ENCODE results near the gene ZDHHC11.
"Not testable (repeated sequence)": the region's sequence is repeated elsewhere in the genome, so short reads cannot be mapped to it uniquely, and the experiment has no call there.

ZDHHC11 gene

DNA sequence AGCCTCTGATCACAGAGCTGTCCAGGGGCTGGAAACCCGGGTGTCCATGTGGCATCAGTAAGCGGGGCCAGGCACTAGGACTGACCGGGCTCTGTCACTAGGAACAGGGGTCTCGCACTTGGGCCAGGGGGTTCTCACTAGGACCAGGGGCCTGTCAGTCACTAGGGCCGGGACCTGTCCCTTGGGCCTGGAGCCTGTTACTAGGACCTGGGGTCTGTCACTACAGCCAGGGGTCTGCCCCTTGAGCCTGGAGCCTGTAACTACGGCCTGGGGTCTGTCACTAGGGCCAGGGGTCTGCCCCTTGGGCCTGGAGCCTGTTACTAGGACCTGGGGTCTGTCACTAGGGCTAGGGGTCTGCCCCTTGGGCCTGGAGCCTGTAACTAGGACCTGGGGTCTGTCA is 76.5 kb downstream of the ZDHHC11 start:
- not testable (repeated sequence) for DNase-seq

DNA sequence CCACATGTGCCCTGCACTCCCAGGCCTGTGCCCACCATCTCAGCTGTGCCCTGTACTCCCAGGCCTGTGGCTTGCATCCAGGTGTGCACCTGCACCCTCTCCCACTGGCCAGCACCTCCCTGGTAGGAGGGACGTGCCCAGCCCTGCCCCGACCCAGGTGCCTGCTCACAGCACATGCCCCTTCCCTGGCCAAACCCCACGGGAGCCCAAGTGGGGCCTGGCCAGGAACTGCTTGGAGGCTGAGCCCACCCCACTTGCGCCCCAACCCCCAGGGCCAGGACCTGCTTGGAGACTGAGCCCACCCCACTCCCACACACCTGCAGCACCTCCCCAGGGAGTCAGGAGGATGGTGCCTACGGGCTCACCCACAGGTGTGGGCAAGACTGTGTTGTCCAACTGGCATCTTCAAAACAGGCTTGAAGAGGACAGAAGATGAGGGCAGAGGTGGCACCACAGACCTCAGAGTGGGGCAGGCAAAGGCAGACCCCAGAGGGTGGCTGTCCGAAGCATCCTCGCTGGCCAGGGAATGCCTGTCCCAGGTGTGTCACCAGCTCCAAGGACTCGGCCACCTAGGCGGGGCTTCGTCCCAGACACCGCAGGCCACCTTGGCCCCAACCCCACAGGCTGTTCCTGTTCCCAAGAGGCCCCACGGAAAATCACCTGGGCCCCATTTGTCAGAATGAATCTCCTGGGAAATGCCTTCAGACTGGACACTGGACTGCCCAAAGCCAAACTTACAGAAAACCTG is 77.1 kb downstream of the ZDHHC11 start:
- no peak for DNase-seq

DNA sequence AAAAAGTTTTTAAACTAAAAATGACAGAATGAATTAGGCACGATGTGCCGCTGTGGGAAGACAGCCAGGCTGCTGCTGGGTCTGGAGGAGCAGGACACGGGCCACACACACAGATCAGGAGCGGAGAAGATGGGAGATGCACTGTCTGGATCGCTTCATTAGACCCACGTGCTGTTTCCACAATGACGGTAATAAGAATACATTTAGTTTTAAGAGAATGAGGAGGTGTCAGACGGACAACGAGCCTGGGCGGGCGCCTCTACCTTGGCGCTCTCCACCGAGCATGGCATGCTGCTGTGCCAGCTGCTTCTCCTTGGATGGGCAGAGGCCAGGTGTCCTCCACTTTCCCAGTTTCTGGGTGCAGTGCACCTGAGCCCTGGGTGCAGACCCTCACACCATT is 77.9 kb downstream of the ZDHHC11 start:
- peak; percentile 20 for DNase-seq

DNA sequence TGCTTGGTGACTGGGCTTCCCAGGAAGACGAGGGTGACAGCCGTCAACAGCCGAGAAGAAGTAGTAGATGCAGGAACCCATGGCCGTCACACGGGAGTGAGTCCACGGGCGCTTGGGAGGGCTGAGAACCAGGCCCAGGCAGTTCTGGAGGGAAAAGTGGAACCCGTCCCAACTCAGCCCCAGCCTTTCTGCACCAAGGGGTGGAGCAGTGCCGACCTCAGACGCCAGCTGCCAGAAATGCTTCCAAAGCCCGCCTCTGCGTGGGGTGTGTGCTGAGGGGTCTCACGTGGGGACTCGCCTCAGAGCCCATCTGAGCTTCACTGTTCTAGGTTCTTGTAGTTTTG is 78.3 kb downstream of the ZDHHC11 start:
- not testable (repeated sequence) for DNase-seq

DNA sequence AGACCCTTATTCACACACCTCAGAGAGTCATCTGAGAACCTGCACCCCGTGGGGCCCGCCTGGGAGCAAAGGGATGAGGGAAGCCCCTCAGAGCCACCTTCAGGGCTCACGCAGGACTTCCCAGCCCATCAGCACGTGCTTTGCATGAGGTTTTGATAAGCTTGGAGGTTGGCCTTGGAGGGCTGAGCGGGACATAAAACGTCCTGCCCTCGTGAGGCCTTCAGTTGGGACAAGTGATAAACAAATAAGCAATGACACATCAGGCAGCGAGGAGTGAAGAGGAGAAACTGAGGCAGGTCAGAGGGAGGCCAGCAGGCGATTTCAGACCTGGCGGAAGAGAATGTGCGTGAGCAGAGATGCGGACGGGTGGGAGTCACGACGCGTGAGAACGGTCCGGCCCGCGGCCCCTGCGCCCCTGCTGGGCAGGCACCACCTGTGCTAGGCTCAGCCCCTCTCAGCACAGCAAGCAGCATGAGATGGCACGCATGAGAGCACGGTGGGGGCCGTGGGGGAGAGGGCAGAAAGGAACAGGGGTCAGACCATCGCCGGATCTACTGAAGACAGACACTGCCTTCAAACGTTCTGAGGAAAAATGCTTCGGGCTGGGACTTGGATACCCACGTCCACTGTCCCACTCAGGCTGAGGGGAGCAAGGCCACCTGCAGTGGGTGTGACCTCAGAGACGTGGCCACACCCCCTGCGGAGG is 78.8 kb downstream of the ZDHHC11 start:
- DNase-seq: not testable (repeated sequence)

DNA sequence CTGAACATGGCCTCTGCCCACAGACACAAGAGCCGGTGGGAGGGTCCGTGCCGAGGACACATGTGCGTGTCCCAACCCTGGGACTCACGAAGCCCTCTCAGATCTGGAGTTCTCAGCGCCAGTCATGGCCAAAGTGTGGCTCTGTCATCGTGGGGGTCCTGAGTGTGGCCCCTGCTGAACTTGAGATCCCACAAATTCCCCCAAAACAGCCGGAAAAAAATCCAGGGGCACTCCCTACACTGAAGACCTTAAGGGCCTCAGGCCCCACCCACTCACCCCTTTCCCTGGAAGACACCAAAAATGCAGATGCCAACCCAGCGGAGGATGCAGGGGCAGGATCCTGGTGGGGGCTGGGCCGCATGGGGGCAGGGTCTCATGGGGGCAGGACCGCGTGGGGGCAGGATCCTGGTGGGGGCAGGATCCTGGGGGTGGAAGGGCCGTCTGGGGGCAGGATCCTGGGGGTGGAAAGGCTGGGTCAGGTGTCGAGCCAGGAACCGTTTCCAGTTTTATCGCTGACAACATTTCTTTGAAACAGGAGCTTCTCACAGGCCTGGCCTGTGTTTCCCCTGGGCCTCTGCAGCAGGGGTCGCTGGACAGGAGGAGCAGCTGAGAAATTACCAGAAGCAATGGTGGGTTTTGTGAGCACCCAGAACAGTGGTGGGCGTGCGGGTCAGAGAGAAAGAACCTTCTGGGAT is 79.6 kb downstream of the ZDHHC11 start:
- not testable (repeated sequence) for DNase-seq

DNA sequence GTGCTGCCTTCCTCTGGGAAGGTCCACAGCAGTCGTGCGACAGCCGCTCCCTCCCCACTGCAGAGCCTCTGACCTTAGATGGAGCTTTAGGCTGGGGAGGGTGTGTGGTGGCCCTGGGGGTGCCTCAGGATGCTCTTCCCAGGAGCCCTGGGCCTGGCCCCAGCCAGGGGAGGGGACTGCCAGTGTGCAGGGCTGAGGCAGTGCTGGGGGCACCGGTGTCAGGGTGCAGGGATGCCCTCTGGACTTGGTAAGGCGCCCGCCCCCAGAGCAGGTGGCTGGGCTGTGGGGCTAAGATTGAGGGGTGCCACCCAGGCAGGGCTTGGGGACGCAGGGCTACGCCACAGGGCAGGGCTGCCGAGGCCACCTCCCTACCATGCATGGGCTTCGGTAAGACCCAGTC is 80.2 kb downstream of the ZDHHC11 start:
- DNase-seq: not testable (repeated sequence)

DNA sequence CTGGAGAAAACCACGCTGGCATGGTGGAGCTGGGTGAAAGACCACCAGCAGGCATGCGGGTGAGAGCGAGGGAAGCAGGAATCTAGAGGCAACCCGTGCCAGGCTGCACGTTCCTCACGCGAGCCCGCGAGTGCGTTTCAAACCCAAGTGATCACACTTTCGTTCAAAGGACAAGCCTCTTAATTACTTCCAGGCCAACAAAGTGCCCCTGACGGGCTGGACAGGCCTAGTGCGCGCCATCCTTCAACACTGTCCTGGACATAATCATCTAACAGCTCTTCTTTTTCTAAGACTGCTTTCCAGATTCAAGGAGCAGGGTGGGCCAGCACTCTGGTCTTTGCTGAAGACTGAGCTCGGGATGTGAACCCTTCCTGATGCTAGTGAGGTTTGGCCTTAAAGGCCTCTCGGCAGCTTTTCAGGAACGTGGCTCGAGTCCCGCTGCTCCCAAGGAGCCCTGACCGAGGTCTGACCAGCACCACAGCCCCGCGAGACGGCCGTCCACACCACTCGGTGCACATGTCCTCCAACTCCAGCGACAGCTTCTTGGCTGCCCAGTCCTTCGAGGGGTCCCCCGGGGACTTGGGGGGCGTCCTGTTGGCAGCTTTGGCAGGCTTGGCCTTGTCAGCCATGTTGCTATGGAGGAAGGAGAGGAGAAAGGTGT is 81.2 kb downstream of the ZDHHC11 start:
- DNase-seq: not testable (repeated sequence)

DNA sequence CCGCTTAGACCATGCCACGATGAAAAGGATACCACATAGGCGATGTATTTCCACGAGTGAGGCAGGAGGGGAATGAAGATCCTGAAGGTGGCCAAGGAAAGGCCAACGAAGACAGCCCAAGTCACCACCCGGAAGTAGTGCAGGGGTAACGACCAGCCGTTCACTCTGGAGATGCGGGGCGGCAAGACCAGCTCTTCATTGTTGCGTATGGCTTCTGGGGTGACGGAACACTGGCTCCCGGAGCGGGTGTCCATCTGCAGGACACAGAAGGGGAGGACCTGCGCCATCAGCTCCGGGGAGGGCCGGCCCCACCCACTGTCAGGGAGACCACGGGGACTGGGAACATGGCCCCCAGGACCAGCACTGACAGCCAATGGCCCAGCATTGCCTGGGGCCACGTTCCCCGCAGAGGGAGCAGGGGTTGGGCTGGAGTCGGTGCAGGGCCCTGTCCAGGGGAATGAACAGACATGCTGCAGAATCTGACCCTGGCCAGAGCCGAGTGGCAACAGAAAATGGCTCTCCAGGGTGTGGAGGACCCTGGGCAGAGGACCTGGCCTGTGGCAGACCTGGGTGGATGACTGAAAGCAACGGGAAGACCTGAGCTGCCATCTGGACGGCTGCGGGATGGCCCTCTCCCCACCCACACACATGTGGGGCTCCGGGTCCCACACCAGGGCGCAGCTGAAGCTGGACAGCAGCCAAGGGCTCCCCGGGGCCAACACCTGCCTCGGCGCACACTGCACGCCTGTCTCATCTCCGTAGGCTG is 83.9 kb downstream of the ZDHHC11 start:
- no peak for DNase-seq

DNA sequence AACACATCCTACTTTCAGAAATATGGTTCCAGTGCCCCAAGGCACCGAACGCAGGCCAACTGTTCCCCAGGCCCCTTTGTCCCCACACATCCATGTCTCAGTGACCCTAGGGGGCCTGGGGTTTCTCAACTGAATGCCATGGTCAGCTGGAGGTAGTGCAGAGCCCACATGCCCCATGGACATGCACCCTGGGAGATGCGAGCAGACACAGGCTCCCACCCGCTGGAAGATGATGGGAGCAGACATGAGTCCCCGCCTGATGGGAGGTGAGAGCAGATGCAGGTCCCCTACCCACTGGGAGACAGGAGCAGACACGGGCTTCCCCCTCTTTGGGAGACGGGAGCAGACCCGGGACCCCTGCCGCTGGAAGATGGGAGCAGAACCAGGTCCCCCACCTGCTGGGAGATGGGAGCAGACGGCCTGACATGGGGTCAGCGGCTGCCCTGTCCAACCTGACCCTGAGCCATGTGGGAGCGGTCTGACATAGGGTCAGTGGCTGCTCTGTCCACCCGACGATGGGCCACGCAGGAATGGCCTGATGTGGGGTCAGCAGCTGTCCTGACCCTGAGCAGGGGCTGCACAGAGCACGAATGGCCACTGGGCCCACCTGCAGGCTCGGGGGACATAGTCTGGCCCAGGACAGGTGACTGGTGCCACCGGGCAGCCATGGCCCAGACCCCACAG is 84.7 kb downstream of the ZDHHC11 start:
- no peak for DNase-seq

DNA sequence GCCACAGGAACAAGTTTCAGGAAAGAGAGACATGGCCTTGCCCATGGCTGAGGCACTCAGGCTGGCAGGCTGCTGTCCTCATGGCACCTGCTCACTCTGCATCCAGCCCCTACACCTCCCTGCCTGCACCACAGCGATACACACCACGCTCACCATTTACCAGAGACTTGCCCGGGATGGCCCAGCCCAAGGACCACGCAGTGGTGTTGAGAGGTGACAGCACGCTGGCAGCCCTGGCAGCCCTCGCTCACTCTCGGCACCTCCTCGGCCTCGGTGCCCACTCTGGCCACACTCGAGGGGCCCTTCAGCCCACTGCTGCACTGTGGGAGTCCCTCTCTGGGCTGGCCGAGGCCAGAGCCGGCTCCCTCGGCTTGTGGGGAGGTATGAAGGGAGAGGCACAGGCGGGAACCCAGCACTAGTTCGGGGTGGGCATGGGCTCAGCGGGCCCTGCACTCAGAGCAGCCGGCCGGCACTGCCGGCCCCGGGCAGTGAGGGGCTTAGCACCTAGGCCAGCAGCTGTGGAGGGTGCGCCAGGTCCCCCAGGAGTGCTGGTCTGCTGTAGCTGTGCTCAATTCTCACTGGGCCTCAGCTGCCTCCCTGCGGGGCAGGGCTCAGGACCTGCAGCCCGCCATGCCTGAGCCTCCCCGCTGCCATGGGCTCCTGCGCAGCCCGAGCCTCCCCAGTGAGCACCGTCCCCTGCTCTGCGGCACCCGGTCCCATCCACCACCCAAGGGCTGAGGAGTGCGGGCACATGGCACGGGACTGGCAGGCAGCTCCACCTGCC is 86.6 kb downstream of the ZDHHC11 start:
- DNase-seq: no peak

DNA sequence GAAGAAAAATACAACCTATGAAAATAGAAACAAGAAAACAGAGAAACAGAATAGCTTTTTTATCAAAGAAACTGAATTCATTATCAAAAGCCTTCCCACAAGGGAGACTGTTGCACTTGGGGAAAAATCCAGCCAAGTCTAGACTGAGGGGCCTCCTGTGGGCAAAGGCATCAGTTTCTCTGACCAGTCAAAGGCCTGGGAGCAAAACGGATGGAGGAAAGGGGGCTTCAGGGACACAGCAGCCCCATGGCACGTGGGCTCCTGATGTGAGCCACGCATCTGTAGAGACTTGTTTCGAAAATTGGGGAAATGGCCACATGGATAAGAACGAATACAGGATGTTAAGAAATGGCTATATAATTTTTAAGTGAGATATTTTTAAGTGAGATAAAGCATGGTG is 87.4 kb downstream of the ZDHHC11 start:
- DNase-seq: no peak

DNA sequence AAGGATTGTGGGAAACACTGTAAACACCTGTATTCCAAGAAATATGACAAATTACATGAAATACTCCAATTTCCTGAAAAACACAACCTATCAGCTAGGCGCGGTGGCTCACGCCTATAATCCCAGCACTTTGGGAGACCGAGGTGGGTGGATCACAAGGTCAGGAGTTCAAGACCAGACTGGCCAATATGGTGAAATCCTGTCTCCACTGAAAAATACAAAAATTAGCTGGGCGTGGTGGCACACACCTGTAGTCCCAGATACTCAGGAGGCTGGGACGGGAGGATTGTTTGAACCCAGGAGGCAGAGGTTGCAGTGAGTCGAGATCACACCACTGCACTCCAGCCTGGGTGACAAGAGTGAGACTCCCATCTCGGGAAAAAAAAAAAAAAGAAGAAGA is 87.8 kb downstream of the ZDHHC11 start:
- not testable (repeated sequence) for DNase-seq

DNA sequence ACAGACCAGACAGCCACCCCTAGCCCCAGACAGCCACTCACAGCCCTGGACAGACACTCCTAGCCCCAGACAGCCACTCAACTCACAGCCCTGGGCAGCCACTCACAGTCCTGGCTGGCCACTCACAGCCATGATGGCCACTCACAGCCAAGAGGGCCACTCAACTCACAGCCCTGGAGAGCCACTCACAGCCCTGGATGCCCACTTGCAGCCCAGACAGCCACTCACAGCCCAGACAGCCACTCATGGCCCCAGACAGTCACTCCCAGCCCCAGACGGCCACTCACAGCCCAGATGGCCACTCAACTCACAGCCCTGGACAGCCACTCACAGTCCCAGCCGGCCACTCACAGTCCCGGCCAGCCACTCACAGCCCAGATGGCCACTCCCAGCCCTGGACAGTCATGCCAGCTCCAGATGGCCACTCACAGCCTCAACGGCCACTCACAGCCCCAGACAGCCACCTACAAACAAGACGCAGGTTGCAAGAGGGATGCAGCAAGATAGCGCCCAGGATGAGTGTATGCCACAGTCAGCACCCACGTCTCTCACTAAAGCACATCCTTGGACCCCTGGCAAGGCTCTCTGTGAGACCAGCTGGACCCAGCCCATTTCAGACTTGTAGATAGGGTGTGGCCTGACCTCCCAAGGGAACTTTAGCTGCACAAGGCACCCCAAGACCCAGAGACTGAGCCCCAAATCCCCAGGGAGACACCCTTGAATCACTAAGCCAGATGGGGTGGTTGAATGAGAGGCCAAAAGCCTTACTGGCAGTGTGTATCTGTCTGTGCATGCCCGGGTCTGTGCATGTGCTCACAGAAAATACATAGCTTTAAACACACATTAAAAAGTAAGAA is 88.7 kb downstream of the ZDHHC11 start:
- peak; percentile 80 for DNase-seq

DNA sequence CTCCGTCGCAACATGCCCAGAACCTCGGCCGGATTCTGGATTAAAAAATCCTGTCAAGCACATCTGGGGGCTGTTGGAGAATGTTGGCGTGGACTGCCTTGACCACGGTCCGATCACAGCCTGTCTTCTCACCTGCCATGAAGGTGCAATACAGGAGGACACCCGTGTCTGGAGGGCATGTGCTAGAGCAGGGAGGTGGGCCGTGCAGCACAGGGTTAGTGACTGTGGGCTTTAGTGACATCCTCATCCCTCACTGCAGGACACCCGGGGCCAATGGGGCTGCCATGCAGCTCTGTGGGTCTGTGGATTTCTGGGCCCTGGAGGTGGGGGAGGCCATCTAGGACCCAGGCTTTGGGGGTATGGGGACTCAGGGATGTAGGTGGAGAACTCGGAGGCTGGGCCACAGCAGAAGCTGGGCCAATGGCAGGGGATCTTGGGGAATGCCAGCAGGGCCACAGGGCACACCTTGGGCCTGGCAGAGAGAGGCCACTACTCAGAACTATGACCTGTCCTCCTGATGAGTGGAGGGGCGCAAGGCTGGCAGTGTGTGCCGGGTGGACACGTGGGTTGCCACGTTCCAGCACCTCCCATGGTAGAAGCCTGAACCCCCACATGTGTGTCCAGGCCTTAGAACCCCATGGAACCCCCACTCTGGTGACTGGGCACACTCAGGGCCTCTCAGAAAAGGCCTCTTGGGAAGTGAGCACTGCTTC is 89.6 kb downstream of the ZDHHC11 start:
- DNase-seq: no peak

DNA sequence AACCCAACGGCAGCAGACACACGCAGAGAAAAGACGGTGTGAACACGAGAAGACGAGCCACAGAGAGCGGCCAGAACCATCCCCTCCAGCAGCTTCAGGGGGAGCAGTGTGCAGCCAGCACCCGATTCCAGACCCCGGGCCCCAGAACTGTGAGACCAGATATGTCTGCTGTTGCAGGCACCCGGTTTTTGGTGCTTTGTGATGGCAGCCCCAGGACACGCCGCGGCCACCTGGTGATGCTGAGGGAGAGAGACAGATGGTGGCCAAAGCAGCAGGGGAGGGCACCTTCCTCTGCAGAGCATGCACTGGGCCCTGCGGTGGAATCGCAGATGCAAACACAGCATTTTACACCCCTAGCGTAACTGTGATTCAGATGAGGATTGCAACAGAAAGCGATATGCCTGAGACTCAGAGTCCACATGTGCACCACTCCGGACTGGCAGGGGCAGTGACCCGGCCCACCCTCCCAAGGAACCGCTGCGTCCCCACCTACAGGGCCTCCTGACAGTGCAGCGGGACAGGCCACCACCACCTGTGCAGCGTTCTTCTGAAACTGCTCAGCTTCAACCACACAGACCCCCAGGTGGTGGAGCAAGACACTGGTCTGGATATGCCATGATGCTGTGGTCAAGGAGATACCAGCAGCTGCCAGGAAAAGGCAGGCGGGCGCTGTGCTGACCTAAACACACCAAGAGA is 90.3 kb downstream of the ZDHHC11 start:
- DNase-seq: no peak

DNA sequence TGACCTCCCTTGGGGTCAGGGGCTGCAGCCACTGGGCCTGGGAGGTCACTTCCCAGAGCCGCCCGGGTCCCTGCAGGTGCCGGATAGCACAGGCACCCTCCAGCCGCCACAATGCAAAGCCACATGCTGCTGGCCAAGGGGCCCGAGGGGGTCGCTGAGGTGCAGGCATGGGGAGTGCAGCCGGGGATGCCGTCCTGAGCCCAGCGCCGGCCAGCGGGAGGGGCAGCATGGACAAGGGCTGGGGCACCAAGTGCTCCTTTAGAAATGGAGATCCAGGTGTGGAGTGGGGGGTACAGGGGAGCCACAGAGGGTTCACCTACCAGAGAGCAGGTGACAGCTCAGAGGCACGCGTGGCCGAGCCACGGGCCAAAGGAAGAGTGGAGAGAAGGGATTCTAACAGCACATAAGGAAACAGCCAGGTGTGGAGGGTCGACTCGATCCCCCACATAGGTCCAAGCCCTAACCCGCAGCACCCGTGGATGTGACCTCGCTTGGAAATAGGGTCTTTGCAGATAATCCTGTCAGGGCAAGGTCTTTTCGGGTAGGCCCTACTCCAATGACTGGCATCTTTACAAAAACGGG is 90.9 kb downstream of the ZDHHC11 start:
- DNase-seq: no peak

DNA sequence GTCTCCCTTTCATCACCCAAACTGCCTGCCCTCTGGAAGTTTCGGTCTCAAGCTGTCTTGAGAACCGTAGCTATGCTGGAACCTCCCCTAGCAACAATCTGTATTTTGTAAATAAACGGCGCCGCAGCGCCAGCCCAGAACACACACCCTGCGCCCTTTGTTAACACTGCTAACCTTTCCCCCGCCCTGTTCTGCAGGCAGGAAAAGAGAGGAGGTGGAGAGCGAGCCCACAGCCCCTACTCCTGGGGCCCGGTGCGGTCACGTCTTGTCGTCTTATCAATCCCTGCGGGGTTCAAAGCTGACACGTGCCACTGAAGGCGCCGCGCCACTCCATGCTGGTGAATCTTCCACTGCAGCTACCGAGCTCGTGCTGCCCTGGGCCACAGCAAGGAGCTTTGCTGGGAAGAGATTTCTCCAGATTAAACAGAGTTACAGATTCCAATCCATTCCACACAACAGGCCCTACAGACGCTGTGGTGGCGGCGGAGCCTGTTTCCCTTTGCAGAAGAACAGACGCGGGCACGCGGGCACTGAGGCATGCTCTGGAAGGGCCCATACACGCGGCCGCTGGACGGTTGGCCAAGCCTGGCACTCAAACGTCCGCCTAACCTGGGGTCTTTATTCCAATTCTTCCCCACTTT is 91.6 kb downstream of the ZDHHC11 start:
- peak; percentile 31 for DNase-seq
